Fibroblast of pulmonary artery (primary cell): ENCODE results near the gene STEAP4.

Source experiments
- DNase-seq: peaks from one replicate; pipeline ENCODE4 v3.0.0-alpha.2; 2010; ENCODE audit warnings: low read depth
- H3K4me3 ChIP-seq: replicated peaks from 2 replicates; pipeline ENCODE4 v1.5.1; 2011; ENCODE audit warnings: low read depth, mild to moderate bottlenecking, control low read depth, low read length, moderate library complexity
- TF ChIP-seq, protein P1 (sequence below): IDR thresholded peaks from 2 replicates; pipeline ENCODE4 v1.5.1; 2011; ENCODE audit warnings: mild to moderate bottlenecking, control low read depth, low read length, inconsistent platforms; ENCODE audit errors: missing control alignments

STEAP4 gene

DNA sequence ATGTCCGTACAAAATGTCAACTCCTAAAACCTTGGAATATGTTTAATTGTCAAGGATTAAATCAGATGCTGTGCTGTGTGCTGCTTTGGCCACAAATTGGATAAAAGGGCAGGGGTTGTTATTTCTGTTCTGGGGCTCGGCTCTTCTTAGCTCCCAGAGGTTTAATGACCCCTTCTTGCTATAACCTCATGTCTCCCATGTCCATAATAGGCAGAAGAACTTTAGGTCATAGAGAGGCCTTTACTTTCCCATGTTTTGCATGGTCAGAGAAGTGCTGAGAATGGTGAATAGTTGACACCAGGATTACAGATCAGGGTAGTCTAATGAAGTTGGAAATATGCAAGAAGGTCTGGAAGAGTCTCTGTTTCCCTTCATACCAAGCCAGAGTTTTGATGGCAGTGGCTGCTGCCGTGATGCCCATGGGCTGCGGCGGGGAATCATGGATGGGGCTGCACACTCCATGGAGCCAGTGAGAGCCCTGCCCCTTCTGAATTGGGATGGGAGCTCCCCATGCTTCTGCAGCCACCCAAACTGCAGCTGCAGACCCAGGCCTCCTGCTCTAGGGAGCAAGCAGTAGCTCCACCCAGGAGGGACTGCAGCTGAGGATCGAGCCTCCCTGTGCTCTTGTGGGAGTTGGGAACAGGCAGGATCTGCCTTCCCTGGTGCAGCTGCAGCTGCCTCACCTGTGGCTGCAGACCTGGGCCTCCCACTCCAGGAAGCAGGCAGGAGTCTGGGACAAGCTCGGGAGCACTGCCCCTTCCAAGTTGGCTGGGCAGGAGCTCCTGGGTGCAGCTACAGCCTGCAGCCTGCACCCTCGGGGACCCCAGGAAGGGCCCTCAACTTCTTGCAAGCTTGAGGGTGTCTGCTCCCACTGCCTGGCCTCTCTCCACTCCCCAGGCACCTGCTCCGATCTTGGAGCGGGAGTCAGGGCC, 23.1 kb upstream of the STEAP4 start:
- TF ChIP-seq, protein P1, sequence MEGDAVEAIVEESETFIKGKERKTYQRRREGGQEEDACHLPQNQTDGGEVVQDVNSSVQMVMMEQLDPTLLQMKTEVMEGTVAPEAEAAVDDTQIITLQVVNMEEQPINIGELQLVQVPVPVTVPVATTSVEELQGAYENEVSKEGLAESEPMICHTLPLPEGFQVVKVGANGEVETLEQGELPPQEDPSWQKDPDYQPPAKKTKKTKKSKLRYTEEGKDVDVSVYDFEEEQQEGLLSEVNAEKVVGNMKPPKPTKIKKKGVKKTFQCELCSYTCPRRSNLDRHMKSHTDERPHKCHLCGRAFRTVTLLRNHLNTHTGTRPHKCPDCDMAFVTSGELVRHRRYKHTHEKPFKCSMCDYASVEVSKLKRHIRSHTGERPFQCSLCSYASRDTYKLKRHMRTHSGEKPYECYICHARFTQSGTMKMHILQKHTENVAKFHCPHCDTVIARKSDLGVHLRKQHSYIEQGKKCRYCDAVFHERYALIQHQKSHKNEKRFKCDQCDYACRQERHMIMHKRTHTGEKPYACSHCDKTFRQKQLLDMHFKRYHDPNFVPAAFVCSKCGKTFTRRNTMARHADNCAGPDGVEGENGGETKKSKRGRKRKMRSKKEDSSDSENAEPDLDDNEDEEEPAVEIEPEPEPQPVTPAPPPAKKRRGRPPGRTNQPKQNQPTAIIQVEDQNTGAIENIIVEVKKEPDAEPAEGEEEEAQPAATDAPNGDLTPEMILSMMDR = no peak
- H3K4me3 ChIP-seq = no peak overlapping the region
- no peak for DNase-seq

DNA sequence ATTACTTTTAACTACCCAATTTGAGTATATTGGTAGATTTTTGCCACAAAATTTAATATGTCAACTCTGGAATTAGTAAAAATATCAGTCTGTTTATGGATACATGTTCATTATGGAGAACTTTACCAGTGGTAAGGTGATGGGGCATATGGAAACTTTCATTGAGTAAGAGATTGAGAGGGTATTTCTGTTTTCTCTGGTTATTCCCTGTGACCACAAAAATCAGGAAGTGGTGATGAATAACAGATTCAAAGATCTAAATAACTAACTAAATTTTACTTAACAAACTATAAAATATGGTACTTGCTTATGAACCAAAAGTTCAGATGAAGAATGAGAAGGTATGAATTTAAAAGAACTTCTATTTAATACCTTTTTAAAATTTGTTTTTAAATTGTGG, 22.1 kb upstream of the STEAP4 start:
- no peak for DNase-seq
- TF ChIP-seq, protein P1 = no peak
- H3K4me3 ChIP-seq = no peak overlapping the region

DNA sequence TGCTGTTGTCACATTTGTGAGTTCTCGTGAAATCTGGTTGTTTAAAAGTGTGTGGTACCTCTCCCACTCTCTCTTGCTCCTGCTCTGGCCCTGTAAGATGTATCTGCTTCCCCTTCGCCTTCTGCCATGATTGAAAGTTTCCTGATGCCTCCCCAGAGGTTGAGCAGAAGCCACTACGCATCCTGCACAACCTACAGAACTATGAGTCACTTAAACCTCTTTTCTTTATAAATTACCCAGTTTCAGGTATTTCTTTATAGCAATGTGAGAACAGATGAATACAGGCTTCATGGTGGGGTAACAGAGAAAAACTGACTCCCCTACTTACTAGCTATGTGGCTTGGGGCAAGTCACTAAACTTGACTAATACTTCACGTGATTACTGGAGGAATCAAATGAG, 18.0 kb upstream of the STEAP4 start:
- DNase-seq = no peak
- H3K4me3 ChIP-seq = no peak overlapping the region
- TF ChIP-seq, protein P1 = no peak

DNA sequence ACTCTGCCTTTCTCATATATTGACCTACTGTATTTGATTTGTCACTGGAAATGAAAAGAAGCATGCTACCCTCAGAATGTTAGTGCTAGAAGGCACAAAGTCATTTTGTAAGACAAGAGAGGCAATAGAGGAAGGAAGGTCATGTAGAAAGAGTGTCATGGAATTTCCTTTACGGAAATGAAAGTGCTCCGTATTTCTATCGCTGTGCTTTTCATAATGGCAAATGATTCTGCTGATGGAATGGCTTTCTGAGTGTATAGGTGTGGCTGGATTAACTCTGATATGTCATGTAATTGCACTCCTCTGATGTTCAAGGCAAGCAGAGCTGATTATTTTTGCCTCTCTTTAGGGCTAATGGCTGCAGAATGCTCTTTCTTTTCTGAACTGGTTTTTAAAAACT, 15.5 kb upstream of the STEAP4 start:
- TF ChIP-seq, protein P1 = no peak
- no peak for DNase-seq
- H3K4me3 ChIP-seq = no peak overlapping the region

DNA sequence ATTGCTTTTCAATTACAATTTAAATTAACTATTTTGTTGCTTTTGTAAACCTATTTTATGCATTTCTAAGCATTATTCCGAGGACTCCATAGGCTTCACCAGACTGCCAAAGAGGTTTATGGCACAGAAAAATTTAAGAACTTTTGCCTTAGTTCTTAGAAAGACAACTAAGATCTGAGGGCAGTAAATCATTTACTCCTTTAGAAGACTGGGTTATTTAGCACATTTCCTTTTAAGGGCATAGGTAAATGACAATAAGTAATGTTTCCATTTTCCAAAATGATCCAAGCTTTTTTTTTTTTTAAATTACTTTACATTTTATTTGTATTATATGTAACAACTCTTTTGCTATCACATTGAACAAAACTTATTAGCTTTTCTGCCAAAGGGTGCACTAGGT, 15.0 kb upstream of the STEAP4 start:
- TF ChIP-seq, protein P1 = no peak
- H3K4me3 ChIP-seq = no peak overlapping the region
- no peak for DNase-seq

DNA sequence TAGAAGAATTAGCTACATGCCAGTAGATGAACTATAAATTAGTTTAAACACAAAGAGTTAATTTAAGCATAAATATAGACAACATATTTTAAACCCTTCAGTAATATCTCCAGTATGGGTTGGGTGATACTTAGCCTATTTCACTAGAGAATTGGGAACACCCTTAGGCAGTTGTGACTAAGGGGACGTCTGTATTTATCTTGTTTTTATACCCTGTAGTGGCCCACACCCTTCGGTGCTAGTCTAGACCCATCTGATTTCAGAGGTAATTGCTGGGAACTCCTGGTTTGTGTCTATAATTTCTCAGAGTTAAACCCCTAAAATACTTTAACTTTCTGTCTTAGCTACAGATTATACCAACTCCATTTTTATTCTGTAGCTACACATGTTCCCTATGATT, 11.5 kb upstream of the STEAP4 start:
- TF ChIP-seq, protein P1 = no peak
- no peak overlapping the region for H3K4me3 ChIP-seq
- no peak for DNase-seq

DNA sequence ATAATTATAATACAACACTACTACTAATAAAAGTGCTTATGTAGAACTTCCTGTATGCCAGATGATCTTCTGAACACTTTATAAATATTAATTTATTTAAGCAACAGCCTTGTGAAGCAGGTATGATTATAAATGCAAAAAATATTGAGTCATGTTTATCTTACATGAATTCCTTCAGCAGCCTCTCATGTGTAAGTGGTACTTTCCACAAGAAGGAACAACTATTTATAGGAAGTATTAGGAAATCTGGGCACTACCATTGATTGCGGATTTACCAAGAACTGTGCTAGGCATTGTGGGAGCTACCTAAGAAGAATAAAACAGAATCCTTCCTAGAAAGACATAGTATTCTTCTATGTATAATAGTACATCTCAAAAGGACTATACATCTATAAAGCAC, 10.7 kb upstream of the STEAP4 start:
- TF ChIP-seq, protein P1 = no peak

More for the DNA sequence above, 10.7 kb upstream of the STEAP4 start:
- no peak overlapping the region for H3K4me3 ChIP-seq
- no peak for DNase-seq
